ENCODE data around the gene ANKRD37. TPM values are rescaled to one million over a fixed set of nuclear protein-coding genes. Genes with fewer than 3 reads are reported as not detected.

The ANKRD37 gene
- total and polyA plus RNA-seq, 9 of the 15 experiments (the other 6 are each of a cell fraction or from before 2014, with no cell fraction given), result 1.3 to 53.7 (median 3.6) TPM

GRCh38 chr4:185358514-185358913 lies 38.1 kb upstream of the ANKRD37 start (continued):
- TF ChIP-seq CLOCK (CRISPR knock-in tag; IDR thresholded peaks at IDR 0.05; ENCODE audit: borderline replicate concordance), result no peak
- no peak for TF ChIP-seq ZNF561 (CRISPR knock-in tag; conservative IDR thresholded peaks at IDR 0.05)
- TF ChIP-seq BCL6 (CRISPR knock-in tag; IDR thresholded peaks at IDR 0.05), result no peak
- no peak for TF ChIP-seq MAX (CRISPR knock-in tag; IDR thresholded peaks at IDR 0.05)
- TF ChIP-seq DPF2 (IDR thresholded peaks at IDR 0.05), result peak; percentile 20; the same call in 1 of the 2 replicates
- no peak for TF ChIP-seq ESRRA (IDR thresholded peaks at IDR 0.05; ENCODE audit: borderline replicate concordance, low read depth)
- no peak for TF ChIP-seq ZNF121 (CRISPR knock-in tag; conservative IDR thresholded peaks at IDR 0.05)
- TF ChIP-seq NCOR1 (IDR thresholded peaks at IDR 0.05), result 0 out of 2 replicates have a peak, but pooled peaks have one; percentile 11
- no peak for TF ChIP-seq SREBF1 (IDR thresholded peaks at IDR 0.05; ENCODE audit: borderline replicate concordance, low read depth, low read length)
- TF ChIP-seq BACH1 (tag; IDR thresholded peaks at IDR 0.05), result no peak
- TF ChIP-seq BRF2 (IDR thresholded peaks at IDR 0.05; ENCODE audit: borderline replicate concordance, insufficient read depth, insufficient read length), result no peak
- no peak for TF ChIP-seq TSHZ1 (CRISPR knock-in tag; IDR thresholded peaks at IDR 0.05)
- TF ChIP-seq ZBED1 (IDR thresholded peaks at IDR 0.05), result no peak
- TF ChIP-seq CGGBP1 (CRISPR knock-in tag; IDR thresholded peaks at IDR 0.05), result no peak

Measured in K562 (cell line).